Mesenchymal stem cell (in vitro differentiated cells and primary cell): ENCODE data around the gene JMJD4.

Experiments
- DNase-seq: peaks from one replicate; pipeline ENCODE4 v3.0.0-alpha.2; 2013
- H2AFZ ChIP-seq: one replicate; pipeline ENCODE4 v1.6.1; 2013; ENCODE audit warnings: low read depth, mild to moderate bottlenecking, control low read depth, inconsistent platforms, low read length, moderate library complexity
- H2AK5ac ChIP-seq: 2 replicates; pipeline ENCODE4 v1.6.1; 2013; ENCODE audit warnings: low read length, moderate library complexity, mild to moderate bottlenecking, inconsistent platforms; ENCODE audit not compliant: severe bottlenecking
- H2BK120ac ChIP-seq: one replicate; pipeline ENCODE4 v1.6.1; 2013; ENCODE audit warnings: low read depth, mild to moderate bottlenecking, inconsistent platforms, low read length, moderate library complexity
- H2BK12ac ChIP-seq, 2 experiments: one replicate each; pipeline ENCODE4 v1.6.1; 2013; ENCODE audit warnings: inconsistent platforms in 2 of 2, low read length in 2 of 2, mild to moderate bottlenecking in 2 of 2, moderate library complexity in 2 of 2, control low read depth in 1 of 2
- H2BK15ac ChIP-seq: one replicate; pipeline ENCODE4 v1.6.1; 2013; ENCODE audit warnings: mild to moderate bottlenecking, low read depth, inconsistent platforms; ENCODE audit not compliant: poor library complexity, severe bottlenecking
- H2BK5ac ChIP-seq: 2 replicates; pipeline ENCODE4 v1.6.1; 2013; ENCODE audit warnings: low read depth, mild to moderate bottlenecking, low read length, control low read depth, inconsistent platforms; ENCODE audit not compliant: poor library complexity, severe bottlenecking
- H3K14ac ChIP-seq, 2 experiments: one replicate each; pipeline ENCODE4 v1.6.1; 2013; ENCODE audit warnings: inconsistent platforms in 2 of 2, low read length in 2 of 2, control low read depth in 1 of 2, mild to moderate bottlenecking in 1 of 2, moderate library complexity in 1 of 2
- H3K18ac ChIP-seq, 2 experiments: one replicate each; pipeline ENCODE4 v1.6.1; 2013; ENCODE audit warnings: inconsistent platforms in 2 of 2, low read length in 2 of 2, control low read depth in 1 of 2, low read depth in 1 of 2, mild to moderate bottlenecking in 1 of 2
- H3K23ac ChIP-seq, 2 experiments: one replicate each; pipeline ENCODE4 v1.6.1; 2013; ENCODE audit warnings: inconsistent platforms in 2 of 2, low read length in 2 of 2, mild to moderate bottlenecking in 2 of 2, moderate library complexity in 2 of 2, control low read depth in 1 of 2
- H3K27ac ChIP-seq: 2 replicates; pipeline ENCODE4 v1.5.1; 2013; ENCODE audit warnings: mild to moderate bottlenecking, moderate library complexity, low read length, control low read depth, inconsistent platforms; ENCODE audit not compliant: poor library complexity, severe bottlenecking
- H3K27me3 ChIP-seq, 2 experiments: 2 replicates each; pipeline versions ENCODE4 v1.6.1 to v1.7.0; 2013; ENCODE audit warnings: low read length in 2 of 2, mild to moderate bottlenecking in 2 of 2, moderate library complexity in 2 of 2, control low read depth in 1 of 2, inconsistent platforms in 1 of 2; ENCODE audit not compliant: control insufficient read depth in 1 of 2, insufficient read depth in 1 of 2
- H3K36me3 ChIP-seq, 2 experiments: 2 replicates each; pipeline versions ENCODE4 v1.6.1 to v1.7.0; 2013; ENCODE audit warnings: low read length in 2 of 2, control low read depth in 1 of 2, inconsistent platforms in 1 of 2, low read depth in 1 of 2, mild to moderate bottlenecking in 1 of 2; ENCODE audit not compliant: insufficient read depth in 2 of 2, control insufficient read depth in 1 of 2
- H3K4ac ChIP-seq, 2 experiments: one replicate each; pipeline ENCODE4 v1.6.1; 2013; ENCODE audit warnings: inconsistent platforms in 2 of 2, low read length in 2 of 2, mild to moderate bottlenecking in 2 of 2, moderate library complexity in 2 of 2, control low read depth in 1 of 2, low read depth in 1 of 2
- H3K4me1 ChIP-seq: 2 replicates; pipeline ENCODE4 v1.6.1; 2013; ENCODE audit warnings: low read depth, low read length, control low read depth; ENCODE audit not compliant: control insufficient read depth, insufficient read depth
- H3K4me2 ChIP-seq: 2 replicates; pipeline ENCODE4 v1.6.1; 2013; ENCODE audit warnings: low read length, mild to moderate bottlenecking, inconsistent platforms; ENCODE audit not compliant: poor library complexity, severe bottlenecking
- H3K4me3 ChIP-seq, 2 experiments: 2 replicates each; pipeline versions ENCODE4 v1.5.1 to v1.7.0; 2013; ENCODE audit warnings: low read length in 2 of 2, mild to moderate bottlenecking in 2 of 2, control low read depth in 1 of 2, low read depth in 1 of 2; ENCODE audit not compliant: insufficient read depth in 1 of 2
- H3K79me1 ChIP-seq: replicated peaks from 2 replicates; pipeline ENCODE4 v1.6.1; 2013; ENCODE audit warnings: mild to moderate bottlenecking, control low read depth, low read length, inconsistent platforms; ENCODE audit not compliant: poor library complexity, severe bottlenecking
- H3K9ac ChIP-seq: 2 replicates; pipeline ENCODE4 v1.7.0; 2013; ENCODE audit warnings: mild to moderate bottlenecking, low read length, moderate library complexity
- H3K9me3 ChIP-seq: 2 replicates; pipeline ENCODE4 v1.7.0; 2013; ENCODE audit warnings: mild to moderate bottlenecking, low read length; ENCODE audit not compliant: control insufficient read depth
- H4K8ac ChIP-seq: one replicate; pipeline ENCODE4 v1.6.1; 2013; ENCODE audit warnings: inconsistent platforms, mild to moderate bottlenecking, low read length, moderate library complexity
- H4K91ac ChIP-seq: one replicate; pipeline ENCODE4 v1.6.1; 2013; ENCODE audit warnings: mild to moderate bottlenecking, low read length, inconsistent platforms
- WGBS: methylation state at CpG from one replicate; pipeline ENCODE4 v1.1.7; 2013; ENCODE audit warnings: mixed read lengths; 5-methylcytosine and 5-hydroxymethylcytosine counted together

The JMJD4 gene

GRCh38 chr1:227771326-227771725, 36.2 kb upstream of the JMJD4 start:
- Histone ChIP-seq H3K4me3 (no peak overlapping the region), H3K4ac (no peak overlapping the region), H3K4me2 (no peak overlapping the region), H2BK15ac (no peak overlapping the region), H4K91ac (no peak overlapping the region), H3K27ac (no peak overlapping the region), H3K27me3 (no peaks in the 10 kb centered on the region), H2BK5ac (no peak overlapping the region), H2BK120ac (no peak overlapping the region), H3K23ac (no peak overlapping the region), H3K14ac (no peak overlapping the region), H3K9me3 (no peaks in the 10 kb centered on the region), H3K79me1 (peaks cover 40% of the 10 kb centered on the region), H3K4me1 (peaks cover 38% of the 10 kb centered on the region), H2AFZ (no peak overlapping the region), H2BK12ac (no peak overlapping the region), H3K18ac (no peak overlapping the region), H3K36me3 (peaks cover 57 to 62% of the 10 kb centered on the region in 2 experiments), H2AK5ac (no peak overlapping the region), H4K8ac (no peak overlapping the region), H3K9ac (no peak overlapping the region)
- DNase-seq = no peak
- WGBS = 95% methylated on average over 7 of the region's 8 CpGs

- Histone ChIP-seq H3K18ac (no peak overlapping the region), H3K9ac (no peak overlapping the region), H4K91ac (no peak overlapping the region), H3K14ac (no peak overlapping the region), H3K36me3 (peaks cover 55 to 62% of the 10 kb centered on the region in 2 experiments), H3K4me1 (peaks cover 38% of the 10 kb centered on the region), H3K27me3 (no peaks in the 10 kb centered on the region), H2AK5ac (no peak overlapping the region), H3K4me2 (no peak overlapping the region), H3K4me3 (no peak overlapping the region), H2BK15ac (no peak overlapping the region), H4K8ac (no peak overlapping the region), H2BK12ac (no peak overlapping the region), H3K23ac (no peak overlapping the region), H3K27ac (no peak overlapping the region), H2BK120ac (no peak overlapping the region), H2AFZ (no peak overlapping the region), H3K4ac (no peak overlapping the region), H2BK5ac (no peak overlapping the region), H3K79me1 (peaks cover 40% of the 10 kb centered on the region), H3K9me3 (no peaks in the 10 kb centered on the region)
- whole genome bisulfite sequencing = 98% methylated on average over 13 of the region's 13 CpGs
- no peak for DNase-seq
Measured at GRCh38 chr1:227770812-227771211, 35.7 kb upstream of the JMJD4 start.

DNA sequence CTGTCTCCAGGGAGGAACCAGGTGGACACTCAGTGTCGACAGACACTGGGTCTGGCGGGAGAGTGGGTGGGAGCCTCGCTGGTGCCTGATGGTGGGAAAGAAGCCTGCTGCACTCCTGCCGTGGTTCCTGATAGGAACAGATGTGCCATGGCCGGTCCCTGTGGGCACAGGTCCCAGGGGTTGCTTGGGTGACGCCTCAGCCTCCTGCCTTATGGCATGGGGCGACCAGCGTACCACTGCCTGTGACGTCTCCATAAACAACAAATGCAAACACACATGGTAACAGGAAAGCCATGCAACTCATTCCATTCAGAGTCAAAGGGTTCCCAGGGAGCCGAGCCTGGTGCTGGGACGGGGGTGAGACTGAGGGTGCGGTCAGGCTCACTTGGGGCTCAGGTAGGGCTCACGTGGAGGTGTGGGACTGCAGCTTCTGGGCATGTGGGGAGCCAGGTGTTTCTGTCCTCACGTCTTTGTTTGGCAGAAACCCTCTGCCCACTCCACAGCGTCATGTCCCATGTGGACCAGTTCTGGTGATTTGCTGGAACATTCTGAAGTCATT, 34.9 kb upstream of the JMJD4 start:
- H3K4me1 ChIP-seq = peaks cover 37% of the 10 kb centered on the region
- no peak overlapping the region for H3K18ac ChIP-seq
- no peaks in the 10 kb centered on the region for H3K27me3 ChIP-seq

DNA sequence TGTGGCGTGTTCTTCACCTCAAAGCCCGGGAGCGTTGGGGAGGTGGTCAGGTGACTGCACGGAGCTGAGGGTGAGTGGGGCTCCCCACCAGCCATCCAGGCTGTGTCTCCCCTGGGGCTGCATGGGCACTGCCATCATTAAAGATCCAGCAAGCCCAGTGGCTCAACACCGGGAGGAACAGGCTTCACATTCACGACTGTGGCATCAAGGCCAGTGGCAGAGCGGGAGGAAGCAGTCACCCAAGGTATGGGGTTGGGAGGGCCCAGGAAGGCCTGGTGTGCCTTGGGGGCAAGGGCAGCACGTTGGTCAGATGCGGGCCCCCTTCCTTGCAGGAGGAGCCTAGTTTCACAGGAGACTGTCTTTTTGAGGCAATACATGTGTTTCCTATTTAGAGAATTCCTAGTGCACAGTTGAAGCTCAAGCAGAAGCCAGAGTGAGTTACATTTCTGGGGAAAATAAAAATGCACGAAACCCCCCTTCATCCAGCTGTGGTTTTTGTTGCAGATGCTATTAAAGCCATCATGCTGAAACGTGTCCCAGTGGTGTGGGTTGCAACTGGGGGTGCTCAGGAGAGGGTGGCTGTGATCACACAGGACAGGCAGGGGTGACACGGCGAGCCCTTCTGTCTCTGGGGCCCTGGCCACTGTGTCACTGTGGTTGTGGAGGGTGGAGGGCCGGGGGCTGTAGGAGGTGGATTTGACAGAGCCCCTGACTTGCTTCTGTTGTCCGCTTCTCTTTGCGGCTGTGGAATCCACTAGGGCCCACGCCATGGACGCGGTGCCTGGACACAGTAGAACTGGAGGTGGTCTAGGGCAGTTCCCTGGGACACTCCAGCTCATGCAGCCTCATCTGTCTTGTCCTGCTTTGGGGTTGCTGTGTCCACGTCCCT, 34.2 kb upstream of the JMJD4 start:
- Histone ChIP-seq H3K4me1 (peaks cover 32% of the 10 kb centered on the region), H3K23ac (no peak overlapping the region), H3K18ac (no peak overlapping the region), H3K4ac (no peak overlapping the region), H2AFZ (no peak overlapping the region), H3K9me3 (no peaks in the 10 kb centered on the region), H3K36me3 (peaks cover 55 to 66% of the 10 kb centered on the region in 2 experiments), H3K4me3 (no peak overlapping the region), H2BK5ac (no peak overlapping the region), H2BK12ac (no peak overlapping the region), H3K9ac (no peak overlapping the region), H4K8ac (no peak overlapping the region), H3K79me1 (peaks cover 46% of the 10 kb centered on the region), H3K27me3 (no peaks in the 10 kb centered on the region), H3K14ac (no peak overlapping the region), H2AK5ac (no peak overlapping the region), H2BK15ac (no peak overlapping the region), H3K27ac (no peak overlapping the region), H4K91ac (no peak overlapping the region), H2BK120ac (no peak overlapping the region), H3K4me2 (no peak overlapping the region)
- 96% methylated on average over 20 of the region's 20 CpGs for WGBS
- no peak for DNase-seq

More for the DNA sequence above, 34.9 kb upstream of the JMJD4 start:
- Histone ChIP-seq H3K27ac (no peak overlapping the region), H4K8ac (no peak overlapping the region), H2BK5ac (no peak overlapping the region), H3K9me3 (no peaks in the 10 kb centered on the region), H3K4me2 (no peak overlapping the region), H4K91ac (no peak overlapping the region), H3K14ac (no peak overlapping the region), H3K79me1 (peaks cover 44% of the 10 kb centered on the region), H3K9ac (no peak overlapping the region), H2BK15ac (no peak overlapping the region), H2AFZ (no peak overlapping the region), H3K4me3 (no peak overlapping the region), H2AK5ac (no peak overlapping the region), H2BK12ac (no peak overlapping the region), H2BK120ac (no peak overlapping the region), H3K23ac (no peak overlapping the region), H3K4ac (no peak overlapping the region), H3K36me3 (peaks cover 55 to 69% of the 10 kb centered on the region in 2 experiments)
- DNase-seq = no peak
- WGBS = 94% methylated on average over 14 of the region's 15 CpGs
